Neural progenitor cell (in vitro differentiated cells): ENCODE results near the gene CACUL1.

Experiments used
- EZH2 ChIP-seq: fragments of 200-600 bp; sonication (generic); IDR thresholded peaks from 2 replicates; pipeline ENCODE4 v1.6.1; 2017; ENCODE audit warnings: antibody characterized with exemption, mild to moderate bottlenecking, moderate library complexity
- TF ChIP-seq, protein P1 (sequence below): fragments of 200-600 bp; sonication (generic); IDR thresholded peaks from 2 replicates; pipeline ENCODE4 v1.5.1; 2017; ENCODE audit warnings: antibody characterized with exemption, mild to moderate bottlenecking

DNA sequence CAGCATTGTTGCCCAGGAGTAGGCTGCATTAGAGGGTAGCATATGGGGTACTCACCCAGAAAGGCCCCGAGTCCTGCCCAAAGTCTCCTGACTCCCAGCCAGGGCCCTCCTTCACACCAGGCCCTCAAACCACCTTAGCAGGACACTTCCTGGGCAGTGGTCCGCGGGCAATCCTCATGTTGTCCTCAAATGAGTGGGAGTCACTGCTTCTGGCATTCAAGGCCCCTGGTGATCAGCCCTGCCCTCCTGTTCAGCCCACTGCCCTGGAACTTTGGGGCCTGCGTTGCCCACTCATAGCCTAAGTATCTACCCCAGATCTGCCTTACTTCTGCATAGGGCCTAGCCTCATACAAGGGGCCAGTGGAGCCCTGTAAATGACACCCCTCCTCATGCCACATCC, 88.4 kb downstream of the CACUL1 start:
- no peak for TF ChIP-seq EZH2
- TF ChIP-seq, protein P1, sequence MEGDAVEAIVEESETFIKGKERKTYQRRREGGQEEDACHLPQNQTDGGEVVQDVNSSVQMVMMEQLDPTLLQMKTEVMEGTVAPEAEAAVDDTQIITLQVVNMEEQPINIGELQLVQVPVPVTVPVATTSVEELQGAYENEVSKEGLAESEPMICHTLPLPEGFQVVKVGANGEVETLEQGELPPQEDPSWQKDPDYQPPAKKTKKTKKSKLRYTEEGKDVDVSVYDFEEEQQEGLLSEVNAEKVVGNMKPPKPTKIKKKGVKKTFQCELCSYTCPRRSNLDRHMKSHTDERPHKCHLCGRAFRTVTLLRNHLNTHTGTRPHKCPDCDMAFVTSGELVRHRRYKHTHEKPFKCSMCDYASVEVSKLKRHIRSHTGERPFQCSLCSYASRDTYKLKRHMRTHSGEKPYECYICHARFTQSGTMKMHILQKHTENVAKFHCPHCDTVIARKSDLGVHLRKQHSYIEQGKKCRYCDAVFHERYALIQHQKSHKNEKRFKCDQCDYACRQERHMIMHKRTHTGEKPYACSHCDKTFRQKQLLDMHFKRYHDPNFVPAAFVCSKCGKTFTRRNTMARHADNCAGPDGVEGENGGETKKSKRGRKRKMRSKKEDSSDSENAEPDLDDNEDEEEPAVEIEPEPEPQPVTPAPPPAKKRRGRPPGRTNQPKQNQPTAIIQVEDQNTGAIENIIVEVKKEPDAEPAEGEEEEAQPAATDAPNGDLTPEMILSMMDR = no peak
